PC-3 (cell line): ENCODE data around the gene DPP8. TPM values are rescaled to one million over a fixed set of nuclear protein-coding genes. Genes with fewer than 3 reads are reported as not detected.
A peak's percentile ranks its signal among the peaks of the same experiment; 100 is the strongest.

Experiments
- ATAC-seq: fragments of 200-7000 bp; cut with Tn5 transposase; 2 replicates; pipeline ENCODE4 v1.9.1; 2020; ENCODE audit warnings: mild to moderate bottlenecking, moderate library complexity
- BruUV-seq: library from RNA; stranded (reverse); fragments of 400-500 nt; replicated peaks from 2 replicates; lab custom pipeline; 2021; lab: Mats Ljungman, UMichigan
- CTCF ChIA-PET: fragments of 300-600 bp; sonication (Branson Sonifier 250); formaldehyde crosslinking; loops from one replicate; lab custom pipeline; 2022; ENCODE audit warnings: antibody characterized with exemption; lab: Charles Lee
- POLR2A ChIA-PET: fragments of 300-600 bp; sonication (Branson Sonifier 250); formaldehyde crosslinking; loops from one replicate; lab custom pipeline; 2022; ENCODE audit warnings: antibody characterized with exemption; ENCODE audit not compliant: unreplicated experiment; lab: Charles Lee
- DNase-seq: peaks from one replicate; pipeline ENCODE4 v3.0.0-alpha.2; 2015
- H2AFZ ChIP-seq: fragments of 300-600 bp; sonication (generic); 2 replicates; pipeline ENCODE4 v1.6.0; 2016; ENCODE audit warnings: antibody characterized with exemption, low read length
- H3F3A ChIP-seq: fragments of 300-600 bp; sonication (generic); one replicate; pipeline ENCODE4 v1.6.0; 2017; ENCODE audit warnings: antibody characterized with exemption, low read length, control low read depth, mild to moderate bottlenecking; ENCODE audit not compliant: unreplicated experiment
- H3K27ac ChIP-seq: fragments of 300-600 bp; sonication (generic); 2 replicates; pipeline ENCODE4 v1.5.1; 2016; ENCODE audit warnings: mild to moderate bottlenecking, low read length
- H3K27me3 ChIP-seq: fragments of 300-600 bp; sonication (generic); 2 replicates; pipeline ENCODE4 v1.6.1; 2016; ENCODE audit warnings: low read length, mixed read lengths
- H3K36me3 ChIP-seq: fragments of 300-600 bp; sonication (generic); 2 replicates; pipeline ENCODE4 v1.6.1; 2016; ENCODE audit warnings: low read depth, mixed run types, low read length, mixed read lengths
- H3K4me1 ChIP-seq: fragments of 300-600 bp; sonication (generic); 2 replicates; pipeline ENCODE4 v1.5.1; 2016; ENCODE audit warnings: low read length; ENCODE audit not compliant: insufficient read depth
- H3K4me2 ChIP-seq: fragments of 300-600 bp; sonication (generic); 2 replicates; pipeline ENCODE4 v1.6.0; 2016; ENCODE audit warnings: low read length
- H3K4me3 ChIP-seq: fragments of 300-600 bp; sonication (generic); 2 replicates; pipeline ENCODE4 v1.5.1; 2016; ENCODE audit warnings: mild to moderate bottlenecking, low read length, mixed read lengths
- H3K79me2 ChIP-seq: fragments of 300-600 bp; sonication (generic); 2 replicates; pipeline ENCODE4 v1.6.1; 2017; ENCODE audit warnings: low read length, mixed read lengths
- H3K9ac ChIP-seq: fragments of 300-600 bp; sonication (generic); 2 replicates; pipeline ENCODE4 v1.6.0; 2016; ENCODE audit warnings: mild to moderate bottlenecking, low read length
- H3K9me2 ChIP-seq: fragments of 300-600 bp; sonication (generic); replicated peaks from 2 replicates; pipeline ENCODE4 v1.6.1; 2016; ENCODE audit warnings: mixed run types, low read length, mixed read lengths
- H3K9me3 ChIP-seq: fragments of 300-600 bp; sonication (generic); 2 replicates; pipeline ENCODE4 v1.6.1; 2016; ENCODE audit warnings: low read length, mixed read lengths
- H4K20me1 ChIP-seq: fragments of 300-600 bp; sonication (generic); 2 replicates; pipeline ENCODE4 v1.6.1; 2016; ENCODE audit warnings: low read length, mixed read lengths
- EZH2 ChIP-seq: fragments of 300-600 bp; sonication (generic); IDR thresholded peaks from one replicate; pipeline ENCODE4 v1.6.1; 2017; ENCODE audit warnings: antibody characterized with exemption, mild to moderate bottlenecking, low read length; ENCODE audit not compliant: unreplicated experiment
- EZH2phosphoT487 ChIP-seq: fragments of 300-600 bp; sonication (generic); IDR thresholded peaks from 2 replicates; pipeline ENCODE4 v1.6.1; 2018; ENCODE audit warnings: mild to moderate bottlenecking, antibody characterized with exemption, low read length, borderline replicate concordance
- intact Hi-C: fragments of 100-400 bp; cut with micrococcal nuclease; formaldehyde crosslinking; loops from 2 replicates; pipeline ENCODE4 v1.9.0; 2023
- total RNA-seq: library from RNA; depleted of rRNA; stranded (reverse); fragments of >200 nt; gene quantifications from 2 replicates; pipeline ENCODE4 v1.2.3, GENCODE V29; 2014
- TF ChIP-seq, protein P1 (sequence below): fragments of 300-600 bp; sonication (generic); conservative IDR thresholded peaks from 2 replicates; pipeline ENCODE4 v1.5.1; 2017; ENCODE audit warnings: antibody characterized with exemption, low read depth, mild to moderate bottlenecking, low read length

The DPP8 gene
- total RNA-seq, 1 experiment from 2014 or later = 20.6 TPM

DNA sequence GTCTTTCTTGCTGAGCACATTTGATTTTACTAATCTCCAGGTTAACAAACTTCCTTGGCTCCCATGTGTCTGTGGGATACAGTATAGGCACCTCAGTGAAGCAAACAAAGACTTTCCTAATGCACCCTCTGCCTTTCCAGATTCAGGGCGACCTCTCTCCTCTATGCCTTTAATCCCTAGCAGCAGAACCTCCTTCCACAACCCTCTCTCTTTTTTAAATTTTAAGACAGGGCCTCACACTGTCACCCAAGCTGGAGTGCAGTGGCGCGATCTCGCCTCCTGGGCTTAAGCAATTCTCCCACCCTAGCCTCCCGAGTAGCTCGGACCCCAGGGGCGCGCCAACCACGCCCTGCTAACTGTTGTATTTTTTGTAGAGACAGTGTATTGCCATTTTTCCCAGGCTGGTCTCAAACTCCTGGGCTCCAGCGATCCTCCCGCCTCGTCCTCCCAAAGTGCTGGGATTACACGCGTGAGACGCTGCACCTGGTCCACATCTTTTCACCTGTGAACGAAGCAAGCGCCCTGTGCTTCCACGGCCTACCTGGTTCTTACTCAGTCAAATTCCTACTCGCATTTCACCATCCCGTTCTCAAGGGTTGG, 11.1 kb upstream of the DPP8 start:
- H4K20me1 ChIP-seq = peaks cover 18% of the 10 kb centered on the region
- H3K9me3 ChIP-seq = no peaks in the 10 kb centered on the region
- H3K27me3 ChIP-seq = no peaks in the 10 kb centered on the region
- H2AFZ ChIP-seq = no peak overlapping the region
- no peak overlapping the region for H3K4me2 ChIP-seq
- ChIA-PET CTCF (no interaction called here), POLR2A (no interaction called here)
- no peaks in the 10 kb centered on the region for H3K36me3 ChIP-seq
- no peak for ATAC-seq
- BruUV-seq = no TSS peak
- H3F3A ChIP-seq = no peaks in the 10 kb centered on the region
- intact Hi-C loops = no loop called here
- no peaks in the 10 kb centered on the region for H3K9me2 ChIP-seq
- H3K79me2 ChIP-seq = peaks cover 33% of the 10 kb centered on the region
- DNase-seq = no peak
- peaks cover 29% of the 10 kb centered on the region for H3K4me1 ChIP-seq
- H3K4me3 ChIP-seq = no peak overlapping the region
- no peak for TF ChIP-seq EZH2
- no peak for TF ChIP-seq EZH2phosphoT487
- TF ChIP-seq, protein P1, sequence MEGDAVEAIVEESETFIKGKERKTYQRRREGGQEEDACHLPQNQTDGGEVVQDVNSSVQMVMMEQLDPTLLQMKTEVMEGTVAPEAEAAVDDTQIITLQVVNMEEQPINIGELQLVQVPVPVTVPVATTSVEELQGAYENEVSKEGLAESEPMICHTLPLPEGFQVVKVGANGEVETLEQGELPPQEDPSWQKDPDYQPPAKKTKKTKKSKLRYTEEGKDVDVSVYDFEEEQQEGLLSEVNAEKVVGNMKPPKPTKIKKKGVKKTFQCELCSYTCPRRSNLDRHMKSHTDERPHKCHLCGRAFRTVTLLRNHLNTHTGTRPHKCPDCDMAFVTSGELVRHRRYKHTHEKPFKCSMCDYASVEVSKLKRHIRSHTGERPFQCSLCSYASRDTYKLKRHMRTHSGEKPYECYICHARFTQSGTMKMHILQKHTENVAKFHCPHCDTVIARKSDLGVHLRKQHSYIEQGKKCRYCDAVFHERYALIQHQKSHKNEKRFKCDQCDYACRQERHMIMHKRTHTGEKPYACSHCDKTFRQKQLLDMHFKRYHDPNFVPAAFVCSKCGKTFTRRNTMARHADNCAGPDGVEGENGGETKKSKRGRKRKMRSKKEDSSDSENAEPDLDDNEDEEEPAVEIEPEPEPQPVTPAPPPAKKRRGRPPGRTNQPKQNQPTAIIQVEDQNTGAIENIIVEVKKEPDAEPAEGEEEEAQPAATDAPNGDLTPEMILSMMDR = no peak
- H3K27ac ChIP-seq = no peak overlapping the region
- H3K9ac ChIP-seq = no peak overlapping the region

DNA sequence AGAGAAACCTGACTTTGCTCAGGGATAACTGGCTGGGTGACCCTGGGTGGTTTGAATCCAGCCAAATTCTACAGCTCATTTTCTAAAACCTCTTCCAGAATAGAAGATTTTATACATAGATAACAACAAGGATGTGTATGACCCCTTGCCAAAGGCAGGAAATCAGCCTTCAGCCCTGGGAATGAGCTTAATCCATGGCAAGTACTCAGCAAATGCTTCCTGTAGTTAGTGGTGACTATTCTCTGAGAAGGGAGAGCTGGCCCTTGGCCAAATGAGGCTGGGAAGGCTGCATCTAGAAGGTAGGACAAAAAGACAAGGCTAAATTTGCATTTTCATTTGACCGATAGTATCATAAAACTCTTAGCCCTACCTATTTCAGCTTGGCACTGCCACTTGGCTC, 8.1 kb upstream of the DPP8 start:
- Histone ChIP-seq H3K9me2 (no peaks in the 10 kb centered on the region), H3K4me1 (0 out of 2 replicates have a peak, but pooled peaks cover 10% of the 10 kb centered on the region), H3F3A (no peaks in the 10 kb centered on the region), H3K27me3 (no peaks in the 10 kb centered on the region), H3K36me3 (no peaks in the 10 kb centered on the region), H3K4me3 (no peak overlapping the region), H3K9me3 (no peaks in the 10 kb centered on the region), H3K9ac (no peak overlapping the region), H3K4me2 (no peak overlapping the region), H4K20me1 (no peaks in the 10 kb centered on the region), H2AFZ (no peak overlapping the region), H3K27ac (no peak overlapping the region), H3K79me2 (peaks cover 3% of the 10 kb centered on the region)
- intact Hi-C loops = no loop called here
- ATAC-seq (0 out of 2 replicates have a peak, but pooled peaks have one; percentile 8), DNase-seq (peak; percentile 64)
- ChIA-PET POLR2A (no interaction called here), CTCF (no interaction called here)
- TF ChIP-seq EZH2phosphoT487 = no peak
- TF ChIP-seq, protein P1 = no peak
- no peak for TF ChIP-seq EZH2
- BruUV-seq = no TSS peak

DNA sequence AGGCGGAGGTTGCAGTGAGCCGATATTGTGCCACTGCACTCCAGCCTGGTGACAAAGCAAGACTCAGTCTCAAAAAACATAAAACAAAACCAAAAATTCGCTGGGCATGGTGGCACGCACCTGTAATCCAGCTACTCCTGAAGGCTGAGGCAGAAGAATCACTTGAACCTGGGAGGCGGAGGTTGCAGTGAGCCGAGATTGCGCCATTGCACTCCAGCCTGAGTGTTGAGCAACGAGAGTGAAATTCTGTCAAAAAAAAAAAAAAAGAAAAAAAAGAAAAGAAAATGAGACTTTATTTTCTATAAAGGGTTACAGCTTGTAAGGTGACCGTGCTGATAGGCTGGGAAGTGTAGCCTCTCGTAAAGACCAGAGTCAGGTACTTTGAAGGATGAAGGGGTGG, 6.7 kb upstream of the DPP8 start:
- intact Hi-C loops = no loop called here
- no peaks in the 10 kb centered on the region for H3F3A ChIP-seq
- no peak overlapping the region for H3K9ac ChIP-seq
- ChIA-PET CTCF (no interaction called here), POLR2A (no interaction called here)
- H3K27me3 ChIP-seq = no peaks in the 10 kb centered on the region
- no peaks in the 10 kb centered on the region for H3K36me3 ChIP-seq
- H2AFZ ChIP-seq = no peak overlapping the region
- DNase-seq (no peak), ATAC-seq (no peak)
- H3K79me2 ChIP-seq = no peaks in the 10 kb centered on the region
- no peak overlapping the region for H3K4me2 ChIP-seq
- H3K9me3 ChIP-seq = no peaks in the 10 kb centered on the region
- no TSS peak for BruUV-seq
- 0 out of 2 replicates have a peak, but pooled peaks cover 7% of the 10 kb centered on the region for H3K4me1 ChIP-seq
- TF ChIP-seq, protein P1 = no peak
- TF ChIP-seq EZH2phosphoT487 = no peak
- no peak for TF ChIP-seq EZH2
- H3K27ac ChIP-seq = no peak overlapping the region
- H4K20me1 ChIP-seq = no peaks in the 10 kb centered on the region
- H3K4me3 ChIP-seq = no peak overlapping the region
- no peaks in the 10 kb centered on the region for H3K9me2 ChIP-seq
